ENCODE results near the gene LRP10.
"Not testable (repeated sequence)": the region's sequence is repeated elsewhere in the genome, so short reads cannot be mapped to it uniquely, and the experiment has no call there.

Gene LRP10

GRCh38 chr14:22844221-22845102, 27.1 kb upstream of the LRP10 start:
- DNase-seq: no peak

GRCh38 chr14:22845103-22845394, 26.5 kb upstream of the LRP10 start:
- DNase-seq: no peak

GRCh38 chr14:22845821-22846625, 25.5 kb upstream of the LRP10 start:
- DNase-seq: no peak

GRCh38 chr14:22846811-22847307, 24.7 kb upstream of the LRP10 start:
- no peak for DNase-seq

DNA sequence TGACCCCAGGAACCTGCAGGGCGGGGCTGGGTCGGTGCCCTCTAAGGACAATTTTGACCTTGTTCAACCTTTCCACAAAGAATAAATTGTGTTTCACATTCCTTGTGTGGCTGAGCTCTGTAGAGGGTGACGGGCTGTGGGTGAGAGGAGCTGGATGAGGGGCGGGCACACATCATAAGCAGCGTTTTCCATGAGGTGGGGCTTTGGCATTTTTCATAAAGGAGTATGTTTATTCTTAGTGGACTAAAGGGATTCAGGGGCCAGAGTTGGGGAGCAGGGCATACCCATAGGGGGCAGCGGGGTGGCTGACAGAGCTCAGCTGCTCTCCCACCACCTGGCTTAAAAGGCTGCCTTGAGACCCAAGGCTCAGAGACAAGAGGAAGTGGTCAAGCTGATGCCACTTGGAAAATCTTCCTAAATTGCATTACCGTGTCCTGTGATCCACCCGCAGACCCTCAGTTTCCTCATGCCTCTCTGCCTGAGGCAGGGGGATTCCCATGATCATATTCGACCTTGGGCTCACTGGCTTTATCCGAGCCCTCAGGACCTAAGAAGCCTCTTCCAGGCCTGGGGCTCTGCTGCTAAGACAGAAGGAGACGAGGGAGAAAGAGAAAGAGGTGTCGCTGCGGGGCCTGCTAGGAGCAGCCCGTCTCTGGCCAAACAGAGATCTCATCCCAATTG, 23.7 kb upstream of the LRP10 start:
- no peak for DNase-seq

DNA sequence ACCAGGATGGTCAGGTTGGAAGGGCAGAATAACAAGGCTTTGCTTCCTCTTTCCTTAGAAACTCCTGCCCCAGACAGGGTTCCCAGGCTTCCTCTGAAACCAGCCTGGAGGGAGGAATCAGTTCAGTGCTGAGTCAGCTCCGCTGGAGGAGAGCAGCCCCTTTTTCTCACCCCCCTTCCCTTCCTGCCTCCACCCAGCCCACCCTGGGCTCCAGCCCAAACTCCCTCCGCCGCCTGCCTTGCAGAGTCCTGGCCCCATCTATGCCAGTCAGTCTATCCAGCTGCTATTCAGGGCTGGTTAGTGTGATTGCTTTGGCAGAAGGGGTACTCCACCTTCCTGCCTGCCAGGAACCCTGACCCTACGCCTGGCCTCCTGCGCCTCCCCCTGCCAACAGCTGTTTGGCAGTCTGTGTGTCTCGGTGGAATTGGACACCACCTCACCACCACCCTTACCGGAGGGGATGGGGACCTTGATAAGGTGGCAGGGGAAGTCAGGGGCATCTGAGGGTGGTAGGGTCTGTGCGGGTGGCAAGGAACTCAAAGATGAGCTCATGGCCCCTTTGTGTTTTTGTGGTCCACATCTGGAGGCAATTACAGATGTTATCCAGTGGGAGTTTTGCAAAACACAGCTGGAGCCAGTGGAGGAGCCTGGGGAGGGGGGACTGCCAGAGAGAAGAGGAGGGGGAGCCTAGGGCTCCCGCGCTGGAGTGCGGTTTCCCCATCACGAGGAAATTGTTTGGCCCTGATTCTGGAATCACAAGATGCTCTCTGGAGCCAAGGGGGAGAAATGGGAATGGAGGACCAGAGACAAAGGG, 23.0 kb upstream of the LRP10 start:
- no peak for DNase-seq

DNA sequence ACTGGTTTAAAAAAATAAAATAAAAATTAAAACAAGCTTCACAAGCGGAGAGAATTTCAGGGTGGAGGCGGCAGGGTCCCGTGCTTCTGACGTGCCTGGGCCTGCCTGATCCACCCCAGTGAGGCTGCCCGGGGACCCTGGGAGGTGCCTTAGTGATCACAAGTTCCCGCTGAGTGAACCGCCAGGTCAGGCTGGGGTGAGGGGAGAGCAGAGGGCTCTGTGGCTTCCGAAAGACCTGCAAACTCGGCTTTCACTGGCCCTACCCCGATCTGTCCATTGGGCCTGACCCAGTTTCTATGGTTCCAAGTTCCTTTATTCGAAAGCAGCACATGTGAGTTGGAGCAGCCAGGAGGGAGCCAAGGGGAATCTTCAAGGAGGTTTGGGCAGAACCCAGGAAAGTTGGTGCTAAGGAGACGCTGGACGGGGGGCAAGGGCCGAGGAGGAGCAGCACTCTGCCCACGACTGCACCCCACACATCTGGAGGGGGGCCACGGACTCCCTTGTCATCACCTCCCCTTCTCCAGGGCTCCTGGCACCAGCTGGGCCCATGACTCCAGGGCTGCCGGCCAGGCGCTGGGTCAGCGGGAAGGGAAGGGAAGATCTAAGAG, 22.2 kb upstream of the LRP10 start:
- no peak for DNase-seq

GRCh38 chr14:22850944-22851764, 20.4 kb upstream of the LRP10 start:
- no peak for DNase-seq

DNA sequence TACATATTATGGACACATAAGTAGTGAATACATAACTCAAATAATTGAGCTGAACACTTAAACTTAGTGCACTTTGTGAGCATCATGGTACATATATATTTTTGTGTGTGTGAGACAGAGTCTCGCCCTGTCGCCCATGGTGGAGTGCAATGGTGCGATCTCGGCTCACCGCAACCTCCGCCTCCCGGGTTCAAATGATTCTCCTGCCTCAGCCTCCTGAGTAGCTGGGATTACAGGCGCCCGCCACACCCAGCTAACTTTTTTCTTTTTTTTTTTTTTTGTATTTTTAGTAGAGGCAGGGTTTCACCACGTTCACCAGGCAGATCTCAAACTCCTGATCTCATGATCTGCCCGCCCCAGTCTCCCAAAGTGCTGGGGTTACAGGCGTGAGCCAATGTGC, 19.4 kb upstream of the LRP10 start:
- DNase-seq: not testable (repeated sequence)

GRCh38 chr14:22852599-22852939, 19.0 kb upstream of the LRP10 start:
- no peak for DNase-seq

DNA sequence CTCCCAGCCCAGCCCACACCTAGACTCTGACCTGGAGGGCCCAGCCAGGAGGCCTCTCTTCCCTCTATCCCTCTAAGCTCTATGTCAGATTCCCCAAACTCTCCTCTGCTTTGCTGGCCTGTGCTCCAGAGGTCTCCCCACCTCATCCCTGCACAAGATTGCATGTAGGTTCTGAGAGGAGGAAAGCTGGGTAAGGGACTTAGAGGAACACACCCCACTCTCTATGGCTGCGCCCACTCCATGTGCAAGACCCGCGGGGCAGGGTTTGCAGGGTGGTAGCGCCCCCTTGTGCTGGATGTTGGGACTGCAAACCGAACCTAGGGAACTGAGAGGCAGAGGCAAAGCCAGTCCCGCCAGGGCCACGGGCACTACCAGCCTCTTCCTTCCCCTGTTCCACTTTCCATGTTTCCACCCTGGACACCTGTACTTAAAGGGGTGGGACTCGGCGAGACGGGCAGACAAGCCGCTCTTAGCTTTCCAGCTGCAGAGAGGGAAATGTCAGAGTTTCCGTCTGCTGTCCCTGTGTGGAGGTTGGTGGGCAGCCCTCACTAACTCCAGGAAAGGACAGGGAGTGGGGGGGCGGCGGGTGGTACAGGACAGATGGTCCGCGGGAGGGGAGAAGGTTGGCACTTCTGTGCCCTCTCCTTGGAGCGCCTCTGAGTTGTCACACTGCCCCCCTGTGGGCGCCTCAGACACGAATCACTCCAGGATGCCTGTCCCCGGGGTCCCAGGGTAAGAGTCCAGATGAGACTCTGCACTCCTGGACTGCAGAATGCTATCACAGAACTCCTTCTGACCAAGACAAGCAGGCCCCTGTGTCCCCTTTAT, 18.4 kb upstream of the LRP10 start:
- DNase-seq: peak; percentile 84

- not testable (repeated sequence) for DNase-seq
Measured at GRCh38 chr14:22854296-22854695, 17.2 kb upstream of the LRP10 start.

DNA sequence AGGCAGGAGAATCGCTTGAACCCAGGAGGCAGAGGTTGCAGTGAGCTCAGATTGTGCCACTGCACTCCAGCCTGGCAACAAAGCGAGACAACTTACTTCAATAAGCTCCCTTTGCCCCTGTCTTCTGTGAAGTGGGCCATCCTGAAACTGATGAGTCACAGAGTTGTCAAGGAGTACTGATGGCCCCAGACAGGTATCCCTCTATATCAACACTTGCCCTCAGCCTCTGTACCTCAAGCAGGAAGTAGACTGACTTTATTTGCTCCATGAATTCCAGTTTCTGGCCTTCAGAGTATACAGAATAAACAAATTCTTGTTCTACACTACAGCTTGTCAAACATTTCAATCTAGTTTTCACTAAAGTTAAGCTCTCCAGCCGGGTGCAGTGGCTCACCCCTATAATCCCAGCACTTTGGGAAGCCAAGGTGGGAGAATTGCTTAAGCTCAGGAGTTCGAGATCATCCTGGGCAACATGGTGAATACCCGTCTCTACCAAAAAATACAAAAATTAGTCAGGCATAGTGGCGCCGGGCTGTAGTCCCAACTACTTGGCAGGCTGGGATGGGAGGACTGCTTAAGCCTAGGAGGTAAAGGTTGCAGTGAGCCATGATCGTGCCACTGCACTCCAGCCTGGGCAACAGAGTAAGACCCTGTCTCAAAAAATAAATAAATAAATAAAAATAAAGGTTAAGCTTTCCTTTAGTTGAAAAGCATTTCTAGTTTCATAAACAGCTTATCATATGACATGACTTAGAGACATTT, 16.4 kb upstream of the LRP10 start:
- DNase-seq: no peak

- no peak for DNase-seq
Measured at GRCh38 chr14:22856428-22856827, 15.1 kb upstream of the LRP10 start.

- not testable (repeated sequence) for DNase-seq
Measured at GRCh38 chr14:22860377-22860776, 11.2 kb upstream of the LRP10 start.

DNA sequence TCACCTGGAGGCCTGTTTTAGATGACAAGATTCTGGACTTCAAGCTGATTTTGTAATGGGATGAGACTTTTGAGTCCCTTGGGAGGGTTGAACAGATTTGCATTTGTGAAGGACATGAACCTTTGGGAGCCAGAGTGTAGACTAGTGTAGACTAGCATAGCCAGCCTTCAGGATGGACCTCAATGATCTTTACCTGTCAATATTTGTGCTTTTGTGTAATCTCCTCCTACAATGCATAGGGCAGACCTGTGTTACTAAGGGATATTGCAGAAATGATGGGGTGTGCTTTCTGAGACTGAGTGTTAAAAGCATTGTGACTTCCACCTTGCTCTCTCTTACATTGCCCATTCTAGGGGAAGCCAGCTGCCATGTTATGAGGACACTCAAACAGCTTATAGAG, 9.9 kb upstream of the LRP10 start:
- no peak for DNase-seq

- DNase-seq: no peak
Measured at GRCh38 chr14:22864979-22865378, 6.6 kb upstream of the LRP10 start.

- peak; percentile 26 for DNase-seq
Measured at GRCh38 chr14:22865424-22866405, 5.8 kb upstream of the LRP10 start.
